Lung (tissue), 12 donors: ENCODE data around the gene USP6NL. TPM values are rescaled to one million over a fixed set of nuclear protein-coding genes. Genes with fewer than 3 reads are reported as not detected.

Experiments
- ATAC-seq: fragments of 200-7000 bp; cut with Tn5 transposase; one replicate; pipeline ENCODE4 v1.9.1; 2020; ENCODE audit warnings: moderate number of reproducible peaks; ENCODE audit not compliant: insufficient read depth, low FRiP score
- DNase-seq, 3 donors: peaks; one replicate each; pipeline ENCODE4 v3.0.0-alpha.2; 2013 to 2017
- H3K27ac ChIP-seq, 2 donors: one replicate each; pipeline ENCODE4 v1.5.1; 2013; ENCODE audit warnings: mild to moderate bottlenecking in 2 of 2, moderate library complexity in 2 of 2, control low read depth in 1 of 2, inconsistent platforms in 1 of 2, low read depth in 1 of 2, low read length in 1 of 2
- H3K27me3 ChIP-seq, 3 donors: one replicate each; pipeline ENCODE4 v1.5.1; 2013; ENCODE audit warnings: low read length in 2 of 3; ENCODE audit not compliant: control insufficient read depth in 3 of 3, insufficient read depth in 3 of 3
- H3K36me3 ChIP-seq, 4 donors: one replicate each; pipeline ENCODE4 v1.5.1; 2013; ENCODE audit warnings: low read length in 4 of 4, mild to moderate bottlenecking in 1 of 4, moderate library complexity in 1 of 4; ENCODE audit not compliant: control insufficient read depth in 4 of 4, insufficient read depth in 4 of 4
- H3K4me1 ChIP-seq, 5 donors: one replicate each; pipeline ENCODE4 v1.5.1; 2013; ENCODE audit warnings: low read length in 5 of 5, mild to moderate bottlenecking in 2 of 5, moderate library complexity in 1 of 5; ENCODE audit not compliant: control insufficient read depth in 5 of 5, insufficient read depth in 5 of 5
- H3K4me3 ChIP-seq: one replicate; pipeline ENCODE4 v1.5.1; 2013; ENCODE audit warnings: mild to moderate bottlenecking, control low read depth, moderate library complexity
- H3K9ac ChIP-seq, 2 donors: one replicate each; pipeline ENCODE4 v1.5.1; 2013; ENCODE audit warnings: low read length in 2 of 2, control low read depth in 1 of 2; ENCODE audit not compliant: insufficient read depth in 1 of 2
- H3K9me3 ChIP-seq, 4 donors: one replicate each; pipeline ENCODE4 v1.5.1; 2013; ENCODE audit warnings: low read length in 3 of 4, mild to moderate bottlenecking in 1 of 4, moderate library complexity in 1 of 4; ENCODE audit not compliant: control insufficient read depth in 4 of 4, insufficient read depth in 3 of 4
- CTCF ChIP-seq: IDR thresholded peaks from 2 replicates; pipeline ENCODE4 v1.5.1; 2012; ENCODE audit warnings: mild to moderate bottlenecking; ENCODE audit errors: control extremely low read depth, extremely low read depth
- WGBS, 2 donors: extraction: QIAGEN DNeasy Blood & Tissue Kit; methylation state at CpG; one replicate each; pipeline ENCODE4 v1.1.7; 2013; 5-methylcytosine and 5-hydroxymethylcytosine counted together
- polyA plus RNA-seq, 2 donors: library from polyadenylated mRNA; stranded (reverse); fragments of 200-250 nt; gene quantifications; one replicate each; pipeline ENCODE4 v1.2.1, GENCODE V29; 2013
- total RNA-seq, 2 donors: library from RNA; depleted of rRNA in 1 of 2; stranded (reverse); fragments of >200 nt in 1 of 2; gene quantifications; one replicate each; pipeline ENCODE4 v1.2.1, GENCODE V29; 2014 to 2021
- donor health status: control.
- donor health status: control.
- donor health status: Bipolar disorder and iron deficiency.
- donor health status: healthy.
- donor health status: DM: yes; HTN: yes; CAD: no.

USP6NL gene
- total and polyA plus RNA-seq, 4 donors = 5.4 to 41.7 (median 13.4) TPM

GRCh38 chr10:11530806-11531205, 80.6 kb downstream of the USP6NL start:
- WGBS, 2 donors = 50 to 75% methylated on average over 5 of the region's 5 CpGs
- no peak overlapping the region for H3K9ac ChIP-seq
- ATAC-seq = no peak

GRCh38 chr10:11529276-11529903, 82.1 kb downstream of the USP6NL start:
- H3K36me3 ChIP-seq = peaks cover 0 to 1% (median 0%) of the 10 kb centered on the region in 4 donors
- H3K4me1 ChIP-seq = peaks cover 0 to 62% (median 6%) of the 10 kb centered on the region in 5 donors
- 74 to 82% methylated on average over 1 of the region's 1 CpG for WGBS, 2 donors
- no peak overlapping the region for H3K9ac ChIP-seq
- no peaks in the 10 kb centered on the region for H3K27me3 ChIP-seq
- H3K4me3 ChIP-seq = no peak overlapping the region
- DNase-seq (no peak), ATAC-seq (no peak)
- no peak overlapping the region for H3K27ac ChIP-seq
- no peak for TF ChIP-seq CTCF
- H3K9me3 ChIP-seq = peaks cover 0 to 2% (median 0%) of the 10 kb centered on the region in 4 donors

More at GRCh38 chr10:11530806-11531205, 80.6 kb downstream of the USP6NL start:
- Histone ChIP-seq H3K4me3 (no peak overlapping the region), H3K27me3 (no peaks in the 10 kb centered on the region), H3K27ac (no peak overlapping the region), H3K4me1 (peaks cover 0 to 62% (median 6%) of the 10 kb centered on the region in 5 donors), H3K9me3 (peaks cover 0 to 2% (median 0%) of the 10 kb centered on the region in 4 donors), H3K36me3 (peaks cover 0 to 1% (median 0%) of the 10 kb centered on the region in 4 donors)
- TF ChIP-seq CTCF = no peak
- DNase-seq = peak; percentile 68 to 90 (median 89)

GRCh38 chr10:11528286-11528685, 83.2 kb downstream of the USP6NL start:
- no peak for TF ChIP-seq CTCF
- Histone ChIP-seq H3K4me3 (no peak overlapping the region), H3K9me3 (peaks cover 0 to 2% (median 0%) of the 10 kb centered on the region in 4 donors), H3K27me3 (no peaks in the 10 kb centered on the region), H3K27ac (peak overlapping the region in 1 of 2 donors; percentile 31), H3K9ac (peak overlapping the region in 1 of 2 donors; percentile 24), H3K4me1 (peaks cover 0 to 56% (median 6%) of the 10 kb centered on the region in 5 donors), H3K36me3 (no peaks in the 10 kb centered on the region)
- ATAC-seq (no peak), DNase-seq (no peak)
- 68 to 85% methylated on average over 3 of the region's 3 CpGs for WGBS, 2 donors
